ENCODE measurements around the gene VCL.
"Not testable (repeated sequence)": the region's sequence is repeated elsewhere in the genome, so short reads cannot be mapped to it uniquely, and the experiment has no call there.

VCL gene

GRCh38 chr10:73991203-73991883 lies 6.6 kb upstream of the VCL start:
- Histone ChIP-seq H3K9me3 (ENCODE audit: control insufficient read depth in 2 of 2, low read length in 2 of 2) (no peaks in the 10 kb centered on the region), H3K27me3 (ENCODE audit: control insufficient read depth in 2 of 2, insufficient read depth in 2 of 2, low read length in 2 of 2) (no peaks in the 10 kb centered on the region), H3K4me3 (ENCODE audit: low read length in 2 of 2) (no peak overlapping the region), H3K27ac (ENCODE audit: low read depth in 2 of 2, low read length in 2 of 2) (no peak overlapping the region), H3K4me1 (ENCODE audit: control insufficient read depth in 2 of 2, insufficient read depth in 2 of 2, low read length in 2 of 2) (no peaks in the 10 kb centered on the region), H3K9ac (ENCODE audit: low read depth in 1 of 2, low read length in 2 of 2) (no peak overlapping the region), H3K36me3 (ENCODE audit: control insufficient read depth in 2 of 2, insufficient read depth in 2 of 2, low read length in 2 of 2) (no peaks in the 10 kb centered on the region)

DNA sequence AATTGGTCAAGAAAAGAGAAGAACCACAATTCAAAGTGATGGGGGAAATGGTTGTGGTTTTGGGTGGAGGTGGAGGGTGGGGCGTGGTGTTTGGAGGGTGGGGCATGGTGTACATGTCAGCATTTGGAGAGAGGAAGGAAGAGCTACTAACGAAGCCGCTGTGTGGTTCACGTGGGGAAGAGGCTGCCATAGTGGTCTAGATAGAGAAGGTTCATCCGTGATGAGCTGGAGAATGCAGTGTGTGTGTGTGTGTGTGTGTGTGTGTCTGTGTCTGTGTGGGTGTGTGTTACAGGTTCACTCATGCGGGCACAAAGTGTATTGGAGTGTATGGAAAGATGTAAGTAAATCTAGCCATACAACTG lies 6.1 kb upstream of the VCL start:
- Histone ChIP-seq H3K9me3 (ENCODE audit: control insufficient read depth in 2 of 2, low read length in 2 of 2) (no peaks in the 10 kb centered on the region), H3K9ac (ENCODE audit: low read depth in 1 of 2, low read length in 2 of 2) (no peak overlapping the region), H3K27me3 (ENCODE audit: control insufficient read depth in 2 of 2, insufficient read depth in 2 of 2, low read length in 2 of 2) (no peaks in the 10 kb centered on the region), H3K4me3 (ENCODE audit: low read length in 2 of 2) (no peak overlapping the region), H3K4me1 (ENCODE audit: control insufficient read depth in 2 of 2, insufficient read depth in 2 of 2, low read length in 2 of 2) (no peaks in the 10 kb centered on the region), H3K36me3 (ENCODE audit: control insufficient read depth in 2 of 2, insufficient read depth in 2 of 2, low read length in 2 of 2) (no peaks in the 10 kb centered on the region), H3K27ac (ENCODE audit: low read depth in 2 of 2, low read length in 2 of 2) (no peak overlapping the region)

GRCh38 chr10:73992899-73993788 lies 4.8 kb upstream of the VCL start:
- no peak overlapping the region for H3K27ac ChIP-seq (ENCODE audit: low read depth in 2 of 2, low read length in 2 of 2)
- no peak overlapping the region for H3K9ac ChIP-seq (ENCODE audit: low read depth in 1 of 2, low read length in 2 of 2)
- no peak overlapping the region for H3K4me3 ChIP-seq (ENCODE audit: low read length in 2 of 2)
- peaks cover 0 to 4% of the 10 kb centered on the region in 2 donors for H3K4me1 ChIP-seq (ENCODE audit: control insufficient read depth in 2 of 2, insufficient read depth in 2 of 2, low read length in 2 of 2)
- H3K9me3 ChIP-seq (ENCODE audit: control insufficient read depth in 2 of 2, low read length in 2 of 2) = no peaks in the 10 kb centered on the region
- no peaks in the 10 kb centered on the region for H3K27me3 ChIP-seq (ENCODE audit: control insufficient read depth in 2 of 2, insufficient read depth in 2 of 2, low read length in 2 of 2)
- H3K36me3 ChIP-seq (ENCODE audit: control insufficient read depth in 2 of 2, insufficient read depth in 2 of 2, low read length in 2 of 2) = no peaks in the 10 kb centered on the region

DNA sequence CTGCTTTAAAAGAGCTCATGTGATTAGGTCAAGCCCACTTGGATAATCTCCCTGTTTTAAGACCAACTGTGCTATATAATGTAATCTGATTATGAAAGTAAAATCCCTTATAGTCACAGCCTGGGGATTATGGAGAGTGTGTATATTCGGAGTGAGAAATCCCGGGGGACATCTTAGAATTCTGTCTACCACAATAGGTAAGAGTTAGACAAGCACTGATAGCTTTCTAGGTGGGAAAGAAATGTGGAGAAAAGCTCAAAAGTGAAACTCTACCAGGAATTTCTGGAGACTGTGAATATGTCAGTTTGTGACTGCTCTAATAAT lies 2.9 kb upstream of the VCL start:
- Histone ChIP-seq H3K27ac (ENCODE audit: low read depth in 2 of 2, low read length in 2 of 2) (no peak overlapping the region), H3K4me3 (ENCODE audit: low read length in 2 of 2) (no peak overlapping the region), H3K9me3 (ENCODE audit: control insufficient read depth in 2 of 2, low read length in 2 of 2) (no peaks in the 10 kb centered on the region), H3K27me3 (ENCODE audit: control insufficient read depth in 2 of 2, insufficient read depth in 2 of 2, low read length in 2 of 2) (no peaks in the 10 kb centered on the region), H3K4me1 (ENCODE audit: control insufficient read depth in 2 of 2, insufficient read depth in 2 of 2, low read length in 2 of 2) (peaks cover 0 to 16% of the 10 kb centered on the region in 2 donors), H3K9ac (ENCODE audit: low read depth in 1 of 2, low read length in 2 of 2) (no peak overlapping the region), H3K36me3 (ENCODE audit: control insufficient read depth in 2 of 2, insufficient read depth in 2 of 2, low read length in 2 of 2) (no peaks in the 10 kb centered on the region)

DNA sequence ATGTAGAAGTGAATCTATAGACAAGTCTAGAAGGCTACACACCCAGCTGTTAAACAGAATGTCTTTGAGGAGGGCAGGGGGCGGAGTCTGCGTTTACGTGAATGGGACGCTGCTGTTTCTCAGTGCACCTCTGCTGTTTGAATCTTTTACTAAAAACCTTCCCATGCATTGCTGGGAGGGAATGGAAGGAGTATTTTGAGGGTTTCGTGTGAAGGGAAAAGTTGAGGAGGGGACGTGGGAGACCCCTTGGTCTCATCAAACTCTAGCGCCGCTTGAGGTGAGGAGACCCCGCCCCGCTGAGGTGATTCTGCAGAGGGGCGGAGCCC lies 492 bp upstream of the VCL start:
- H3K4me3 ChIP-seq (ENCODE audit: low read length in 2 of 2) = peak overlapping the region; percentile 93 to 94
- H3K27ac ChIP-seq (ENCODE audit: low read depth in 2 of 2, low read length in 2 of 2) = peak overlapping the region; percentile 82 to 99
- H3K27me3 ChIP-seq (ENCODE audit: control insufficient read depth in 2 of 2, insufficient read depth in 2 of 2, low read length in 2 of 2) = no peaks in the 10 kb centered on the region
- H3K4me1 ChIP-seq (ENCODE audit: control insufficient read depth in 2 of 2, insufficient read depth in 2 of 2, low read length in 2 of 2) = peaks cover 0 to 27% of the 10 kb centered on the region in 2 donors
- peak overlapping the region; percentile 57 to 70 for H3K9ac ChIP-seq (ENCODE audit: low read depth in 1 of 2, low read length in 2 of 2)
- no peaks in the 10 kb centered on the region for H3K9me3 ChIP-seq (ENCODE audit: control insufficient read depth in 2 of 2, low read length in 2 of 2)
- no peaks in the 10 kb centered on the region for H3K36me3 ChIP-seq (ENCODE audit: control insufficient read depth in 2 of 2, insufficient read depth in 2 of 2, low read length in 2 of 2)

GRCh38 chr10:73998623-73998928 lies 660 bp downstream of the VCL start:
- peak overlapping the region; percentile 93 to 94 for H3K4me3 ChIP-seq (ENCODE audit: low read length in 2 of 2)
- peak overlapping the region; percentile 99 to 100 for H3K27ac ChIP-seq (ENCODE audit: low read depth in 2 of 2, low read length in 2 of 2)
- no peaks in the 10 kb centered on the region for H3K27me3 ChIP-seq (ENCODE audit: control insufficient read depth in 2 of 2, insufficient read depth in 2 of 2, low read length in 2 of 2)
- H3K36me3 ChIP-seq (ENCODE audit: control insufficient read depth in 2 of 2, insufficient read depth in 2 of 2, low read length in 2 of 2) = no peaks in the 10 kb centered on the region
- peaks cover 0 to 27% of the 10 kb centered on the region in 2 donors for H3K4me1 ChIP-seq (ENCODE audit: control insufficient read depth in 2 of 2, insufficient read depth in 2 of 2, low read length in 2 of 2)
- no peaks in the 10 kb centered on the region for H3K9me3 ChIP-seq (ENCODE audit: control insufficient read depth in 2 of 2, low read length in 2 of 2)
- peak overlapping the region; percentile 99 to 100 for H3K9ac ChIP-seq (ENCODE audit: low read depth in 1 of 2, low read length in 2 of 2)

GRCh38 chr10:73998929-73999691 lies 1.2 kb downstream of the VCL start:
- Histone ChIP-seq H3K27ac (ENCODE audit: low read depth in 2 of 2, low read length in 2 of 2) (peak overlapping the region; percentile 99 to 100), H3K27me3 (ENCODE audit: control insufficient read depth in 2 of 2, insufficient read depth in 2 of 2, low read length in 2 of 2) (no peaks in the 10 kb centered on the region), H3K4me1 (ENCODE audit: control insufficient read depth in 2 of 2, insufficient read depth in 2 of 2, low read length in 2 of 2) (peaks cover 0 to 27% of the 10 kb centered on the region in 2 donors), H3K4me3 (ENCODE audit: low read length in 2 of 2) (peak overlapping the region; percentile 93 to 94), H3K36me3 (ENCODE audit: control insufficient read depth in 2 of 2, insufficient read depth in 2 of 2, low read length in 2 of 2) (no peaks in the 10 kb centered on the region), H3K9ac (ENCODE audit: low read depth in 1 of 2, low read length in 2 of 2) (peak overlapping the region; percentile 99 to 100), H3K9me3 (ENCODE audit: control insufficient read depth in 2 of 2, low read length in 2 of 2) (no peaks in the 10 kb centered on the region)

DNA sequence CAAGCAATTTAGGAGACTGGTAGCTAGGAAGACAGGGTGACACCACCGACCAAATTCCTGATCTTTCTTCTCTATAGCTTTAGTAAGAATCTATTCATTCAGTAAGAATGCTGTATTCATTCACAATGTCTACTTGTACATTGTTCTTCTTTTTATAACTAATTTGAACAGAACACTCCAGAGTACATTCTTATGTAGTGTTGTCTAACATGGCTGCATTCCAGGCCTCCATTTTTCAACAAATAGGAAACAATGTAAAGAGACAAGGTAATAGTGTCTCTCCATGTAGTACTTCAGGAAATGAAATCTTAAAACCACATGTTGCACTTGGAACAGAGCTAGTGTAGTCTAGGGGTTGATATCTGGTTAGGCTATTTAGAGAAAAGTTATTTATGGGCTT lies 1.8 kb downstream of the VCL start:
- Histone ChIP-seq H3K27ac (ENCODE audit: low read depth in 2 of 2, low read length in 2 of 2) (peak overlapping the region; percentile 99 to 100), H3K9me3 (ENCODE audit: control insufficient read depth in 2 of 2, low read length in 2 of 2) (no peaks in the 10 kb centered on the region), H3K4me3 (ENCODE audit: low read length in 2 of 2) (peak overlapping the region; percentile 93 to 94)

DNA sequence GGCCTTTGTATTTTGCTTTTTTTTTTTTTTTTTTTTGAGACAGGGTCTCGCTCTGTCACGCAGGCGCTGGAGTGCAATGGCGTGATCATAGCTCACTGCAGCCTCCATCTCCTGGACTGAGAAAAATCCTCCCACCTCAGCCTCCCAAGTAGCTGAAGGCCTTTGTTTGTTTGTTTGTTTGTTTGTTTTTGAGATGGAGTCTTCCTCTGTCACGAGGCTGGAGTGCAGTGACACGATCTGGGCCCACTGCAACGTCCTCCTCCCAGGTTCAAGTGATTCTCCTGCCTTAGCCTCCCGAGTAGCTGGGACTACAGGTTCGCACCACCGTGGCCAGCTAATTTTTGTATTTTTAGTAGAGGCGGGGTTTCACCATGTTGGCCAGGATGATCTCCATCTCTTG lies 2.3 kb downstream of the VCL start:
- H3K36me3 ChIP-seq (ENCODE audit: control insufficient read depth in 2 of 2, insufficient read depth in 2 of 2, low read length in 2 of 2); H3K27me3 ChIP-seq (ENCODE audit: control insufficient read depth in 2 of 2, insufficient read depth in 2 of 2, low read length in 2 of 2); H3K9me3 ChIP-seq (ENCODE audit: control insufficient read depth in 2 of 2, low read length in 2 of 2): not testable (repeated sequence)
- H3K9ac ChIP-seq (ENCODE audit: low read depth in 1 of 2, low read length in 2 of 2) = peak overlapping the region; percentile 47 to 100
- peak overlapping the region in 1 of 2 donors; percentile 94 for H3K4me3 ChIP-seq (ENCODE audit: low read length in 2 of 2)
- peak overlapping the region; percentile 99 to 100 for H3K27ac ChIP-seq (ENCODE audit: low read depth in 2 of 2, low read length in 2 of 2)
- H3K4me1 ChIP-seq (ENCODE audit: control insufficient read depth in 2 of 2, insufficient read depth in 2 of 2, low read length in 2 of 2) = peaks cover 0 to 27% of the 10 kb centered on the region in 2 donors

More for the DNA sequence above, 1.8 kb downstream of the VCL start:
- peak overlapping the region; percentile 99 to 100 for H3K9ac ChIP-seq (ENCODE audit: low read depth in 1 of 2, low read length in 2 of 2)
- H3K4me1 ChIP-seq (ENCODE audit: control insufficient read depth in 2 of 2, insufficient read depth in 2 of 2, low read length in 2 of 2) = peaks cover 0 to 27% of the 10 kb centered on the region in 2 donors
- no peaks in the 10 kb centered on the region for H3K36me3 ChIP-seq (ENCODE audit: control insufficient read depth in 2 of 2, insufficient read depth in 2 of 2, low read length in 2 of 2)
- no peaks in the 10 kb centered on the region for H3K27me3 ChIP-seq (ENCODE audit: control insufficient read depth in 2 of 2, insufficient read depth in 2 of 2, low read length in 2 of 2)
